IMR-90 (cell line): ENCODE results near the gene MS4A4E. TPM values are rescaled to one million over a fixed set of nuclear protein-coding genes. Genes with fewer than 3 reads are reported as not detected.

ENCODE experiments used
- microRNA-seq, 2 experiments: library from miRNA; stranded (forward) in 1 of 2; unstranded in 1 of 2; fragments of 10-50 nt in 1 of 2; fragments of <30 nt in 1 of 2; gene quantifications in 1 of 2; microRNA quantifications in 1 of 2; one replicate each; pipeline versions ENCODE3 to v1.1.0; 2013 to 2020; ENCODE audit not compliant: insufficient read depth in 1 of 2, insufficient read length in 1 of 2, unreplicated experiment in 1 of 2
- polyA plus RNA-seq, 3 experiments: library from polyadenylated mRNA; depleted of rRNA; stranded (reverse); fragments of >200 nt; gene quantifications; 2 replicates each; pipeline ENCODE4 v1.2.3, GENCODE V29; 2012; ENCODE audit warnings: low replicate concordance in 1 of 3
- small RNA-seq, 5 experiments: library from RNA; depleted of rRNA; stranded (forward); fragments of <200 nt; gene quantifications; one replicate each; pipeline ENCODE3, GENCODE V24; 2012
- total RNA-seq: library from RNA; depleted of rRNA; stranded (reverse); fragments of >200 nt; gene quantifications from 2 replicates; pipeline ENCODE4 v1.2.3, GENCODE V29; 2012; rRNA removed

The MS4A4E gene
- total and polyA plus RNA-seq, 2 of the 4 experiments (the other 2 are of a cell fraction): not detected

Small RNA genes within 50 kb of the gene (microRNA-seq; reads per million reads assigned to microRNA genes)
- gene MIR6503: 0 reads per million in 2 experiments

Small RNA genes within 50 kb of the gene (small RNA-seq; reads per million reads assigned to genes)
- 0 reads per million in 5 experiments for gene MIR6503

Other genes starting within 250 kb of the MS4A4E start
- gene OOSP4B, start 226.0 kb downstream of the MS4A4E start, total RNA-seq: not detected in 2 replicates
- not detected in 2 replicates for gene OOSP4B, start 226.0 kb downstream of the MS4A4E start, polyA plus RNA-seq (2012; rRNA removed)
- gene OOSP2, start 202.7 kb downstream of the MS4A4E start, total RNA-seq: not detected in 2 replicates
- not detected in 2 replicates for gene OOSP2, start 202.7 kb downstream of the MS4A4E start, polyA plus RNA-seq (2012; rRNA removed)
- gene MS4A3, start 186.5 kb downstream of the MS4A4E start, total RNA-seq: not detected in 2 replicates
- gene MS4A3, start 186.5 kb downstream of the MS4A4E start, polyA plus RNA-seq (2012; rRNA removed): not detected in 2 replicates
- gene MS4A2, start 154.5 kb downstream of the MS4A4E start, total RNA-seq: not detected in 2 replicates
- gene MS4A2, start 154.5 kb downstream of the MS4A4E start, polyA plus RNA-seq (2012; rRNA removed): not detected in 2 replicates
- gene MS4A6A, start 60.1 kb downstream of the MS4A4E start, total RNA-seq: not detected in 2 replicates
- gene MS4A6A, start 60.1 kb downstream of the MS4A4E start, polyA plus RNA-seq (2012; rRNA removed): not detected in 2 replicates
- gene MS4A4A, start 37.5 kb upstream of the MS4A4E start, total RNA-seq: not detected in 2 replicates
- not detected in 2 replicates for gene MS4A4A, start 37.5 kb upstream of the MS4A4E start, polyA plus RNA-seq (2012; rRNA removed)
- not detected in 2 replicates for gene MS4A6E, start 84.1 kb upstream of the MS4A4E start, total RNA-seq
- gene MS4A6E, start 84.1 kb upstream of the MS4A4E start, polyA plus RNA-seq (2012; rRNA removed): not detected in 2 replicates
- gene MS4A7, start 135.4 kb upstream of the MS4A4E start, total RNA-seq: not detected in 2 replicates
- not detected in 2 replicates for gene MS4A7, start 135.4 kb upstream of the MS4A4E start, polyA plus RNA-seq (2012; rRNA removed)
- gene MS4A14, start 153.3 kb upstream of the MS4A4E start, total RNA-seq: not detected in 2 replicates
- not detected in 2 replicates for gene MS4A14, start 153.3 kb upstream of the MS4A4E start, polyA plus RNA-seq (2012; rRNA removed)
- gene MS4A5, start 186.4 kb upstream of the MS4A4E start, total RNA-seq: not detected in 2 replicates
- not detected in 2 replicates for gene MS4A5, start 186.4 kb upstream of the MS4A4E start, polyA plus RNA-seq (2012; rRNA removed)
- gene MS4A1, start 212.7 kb upstream of the MS4A4E start, total RNA-seq: not detected in 2 replicates
- not detected in 2 replicates for gene MS4A1, start 212.7 kb upstream of the MS4A4E start, polyA plus RNA-seq (2012; rRNA removed)
- gene MS4A12, start 249.6 kb upstream of the MS4A4E start, total RNA-seq: not detected in 2 replicates
- not detected in 2 replicates for gene MS4A12, start 249.6 kb upstream of the MS4A4E start, polyA plus RNA-seq (2012; rRNA removed)